Lung (tissue), 12 donors: ENCODE measurements around the gene THBD. TPM values are rescaled to one million over a fixed set of nuclear protein-coding genes. Genes with fewer than 3 reads are reported as not detected.

ENCODE experiments used
- ATAC-seq: fragments of 200-7000 bp; cut with Tn5 transposase; one replicate; pipeline ENCODE4 v1.9.1; 2020; ENCODE audit warnings: moderate number of reproducible peaks; ENCODE audit not compliant: insufficient read depth, low FRiP score
- DNase-seq, 3 donors: peaks; one replicate each; pipeline ENCODE4 v3.0.0-alpha.2; 2013 to 2017
- H3K27ac ChIP-seq, 2 donors: one replicate each; pipeline ENCODE4 v1.5.1; 2013; ENCODE audit warnings: mild to moderate bottlenecking in 2 of 2, moderate library complexity in 2 of 2, control low read depth in 1 of 2, inconsistent platforms in 1 of 2, low read depth in 1 of 2, low read length in 1 of 2
- H3K27me3 ChIP-seq, 3 donors: one replicate each; pipeline ENCODE4 v1.5.1; 2013; ENCODE audit warnings: low read length in 2 of 3; ENCODE audit not compliant: control insufficient read depth in 3 of 3, insufficient read depth in 3 of 3
- H3K36me3 ChIP-seq, 4 donors: one replicate each; pipeline ENCODE4 v1.5.1; 2013; ENCODE audit warnings: low read length in 4 of 4, mild to moderate bottlenecking in 1 of 4, moderate library complexity in 1 of 4; ENCODE audit not compliant: control insufficient read depth in 4 of 4, insufficient read depth in 4 of 4
- H3K4me1 ChIP-seq, 5 donors: one replicate each; pipeline ENCODE4 v1.5.1; 2013; ENCODE audit warnings: low read length in 5 of 5, mild to moderate bottlenecking in 2 of 5, moderate library complexity in 1 of 5; ENCODE audit not compliant: control insufficient read depth in 5 of 5, insufficient read depth in 5 of 5
- H3K4me3 ChIP-seq: one replicate; pipeline ENCODE4 v1.5.1; 2013; ENCODE audit warnings: mild to moderate bottlenecking, control low read depth, moderate library complexity
- H3K9ac ChIP-seq, 2 donors: one replicate each; pipeline ENCODE4 v1.5.1; 2013; ENCODE audit warnings: low read length in 2 of 2, control low read depth in 1 of 2; ENCODE audit not compliant: insufficient read depth in 1 of 2
- H3K9me3 ChIP-seq, 4 donors: one replicate each; pipeline ENCODE4 v1.5.1; 2013; ENCODE audit warnings: low read length in 3 of 4, mild to moderate bottlenecking in 1 of 4, moderate library complexity in 1 of 4; ENCODE audit not compliant: control insufficient read depth in 4 of 4, insufficient read depth in 3 of 4
- WGBS, 2 donors: extraction: QIAGEN DNeasy Blood & Tissue Kit; methylation state at CpG; one replicate each; pipeline ENCODE4 v1.1.7; 2013; 5-methylcytosine and 5-hydroxymethylcytosine counted together
- polyA plus RNA-seq, 2 donors: library from polyadenylated mRNA; stranded (reverse); fragments of 200-250 nt; gene quantifications; one replicate each; pipeline ENCODE4 v1.2.1, GENCODE V29; 2013
- total RNA-seq, 2 donors: library from RNA; depleted of rRNA in 1 of 2; stranded (reverse); fragments of >200 nt in 1 of 2; gene quantifications; one replicate each; pipeline ENCODE4 v1.2.1, GENCODE V29; 2014 to 2021
- TF ChIP-seq, protein P1 (sequence below): IDR thresholded peaks from 2 replicates; pipeline ENCODE4 v1.5.1; 2012; ENCODE audit warnings: mild to moderate bottlenecking; ENCODE audit errors: control extremely low read depth, extremely low read depth
- donor health status: control.
- donor health status: control.
- donor health status: Bipolar disorder and iron deficiency.
- donor health status: healthy.
- donor health status: DM: yes; HTN: yes; CAD: no.

The THBD gene
- total and polyA plus RNA-seq, 4 donors: 23.6 to 101 (median 61.4) TPM

GRCh38 chr20:23094213-23094896 is 44.9 kb upstream of the THBD start:
- ATAC-seq (no peak), DNase-seq (no peak)
- H3K4me1 ChIP-seq: peaks cover 7 to 15% (median 11%) of the 10 kb centered on the region in 5 donors
- H3K9ac ChIP-seq: no peak overlapping the region
- no peak overlapping the region for H3K4me3 ChIP-seq
- peaks cover 0 to 4% (median 0%) of the 10 kb centered on the region in 3 donors for H3K27me3 ChIP-seq
- H3K9me3 ChIP-seq: no peaks in the 10 kb centered on the region
- TF ChIP-seq, protein P1, sequence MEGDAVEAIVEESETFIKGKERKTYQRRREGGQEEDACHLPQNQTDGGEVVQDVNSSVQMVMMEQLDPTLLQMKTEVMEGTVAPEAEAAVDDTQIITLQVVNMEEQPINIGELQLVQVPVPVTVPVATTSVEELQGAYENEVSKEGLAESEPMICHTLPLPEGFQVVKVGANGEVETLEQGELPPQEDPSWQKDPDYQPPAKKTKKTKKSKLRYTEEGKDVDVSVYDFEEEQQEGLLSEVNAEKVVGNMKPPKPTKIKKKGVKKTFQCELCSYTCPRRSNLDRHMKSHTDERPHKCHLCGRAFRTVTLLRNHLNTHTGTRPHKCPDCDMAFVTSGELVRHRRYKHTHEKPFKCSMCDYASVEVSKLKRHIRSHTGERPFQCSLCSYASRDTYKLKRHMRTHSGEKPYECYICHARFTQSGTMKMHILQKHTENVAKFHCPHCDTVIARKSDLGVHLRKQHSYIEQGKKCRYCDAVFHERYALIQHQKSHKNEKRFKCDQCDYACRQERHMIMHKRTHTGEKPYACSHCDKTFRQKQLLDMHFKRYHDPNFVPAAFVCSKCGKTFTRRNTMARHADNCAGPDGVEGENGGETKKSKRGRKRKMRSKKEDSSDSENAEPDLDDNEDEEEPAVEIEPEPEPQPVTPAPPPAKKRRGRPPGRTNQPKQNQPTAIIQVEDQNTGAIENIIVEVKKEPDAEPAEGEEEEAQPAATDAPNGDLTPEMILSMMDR: no peak
- H3K27ac ChIP-seq: no peak overlapping the region
- 82 to 86% methylated on average over 13 of the region's 13 CpGs for WGBS, 2 donors
- no peaks in the 10 kb centered on the region for H3K36me3 ChIP-seq

DNA sequence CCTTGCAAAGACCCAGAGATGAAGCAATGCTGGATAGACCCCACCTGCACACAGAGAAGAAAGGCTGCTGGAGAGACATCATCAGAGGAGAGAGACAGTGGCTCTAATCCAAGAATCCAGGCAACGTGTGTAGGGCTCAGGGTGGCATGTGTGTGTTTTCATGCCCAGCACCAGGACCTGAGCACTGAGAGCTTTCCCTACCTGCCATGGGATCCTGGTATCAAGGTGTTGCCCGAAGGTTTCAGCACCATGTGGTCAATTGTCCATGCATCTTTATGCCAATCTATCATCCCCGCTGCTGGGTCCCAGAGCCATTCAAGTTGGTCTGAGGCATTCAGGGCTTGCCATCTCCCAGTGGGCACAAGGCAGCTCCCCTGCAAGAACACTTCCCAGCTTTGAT is 44.1 kb upstream of the THBD start:
- Histone ChIP-seq H3K9ac (no peak overlapping the region), H3K9me3 (no peaks in the 10 kb centered on the region), H3K36me3 (no peaks in the 10 kb centered on the region), H3K4me1 (peaks cover 7 to 15% (median 11%) of the 10 kb centered on the region in 5 donors), H3K4me3 (no peak overlapping the region), H3K27ac (no peak overlapping the region), H3K27me3 (peaks cover 0 to 4% (median 0%) of the 10 kb centered on the region in 3 donors)
- TF ChIP-seq, protein P1: no peak
- 66 to 67% methylated on average over 3 of the region's 3 CpGs for WGBS, 2 donors
- no peak for DNase-seq
- no peak for ATAC-seq

DNA sequence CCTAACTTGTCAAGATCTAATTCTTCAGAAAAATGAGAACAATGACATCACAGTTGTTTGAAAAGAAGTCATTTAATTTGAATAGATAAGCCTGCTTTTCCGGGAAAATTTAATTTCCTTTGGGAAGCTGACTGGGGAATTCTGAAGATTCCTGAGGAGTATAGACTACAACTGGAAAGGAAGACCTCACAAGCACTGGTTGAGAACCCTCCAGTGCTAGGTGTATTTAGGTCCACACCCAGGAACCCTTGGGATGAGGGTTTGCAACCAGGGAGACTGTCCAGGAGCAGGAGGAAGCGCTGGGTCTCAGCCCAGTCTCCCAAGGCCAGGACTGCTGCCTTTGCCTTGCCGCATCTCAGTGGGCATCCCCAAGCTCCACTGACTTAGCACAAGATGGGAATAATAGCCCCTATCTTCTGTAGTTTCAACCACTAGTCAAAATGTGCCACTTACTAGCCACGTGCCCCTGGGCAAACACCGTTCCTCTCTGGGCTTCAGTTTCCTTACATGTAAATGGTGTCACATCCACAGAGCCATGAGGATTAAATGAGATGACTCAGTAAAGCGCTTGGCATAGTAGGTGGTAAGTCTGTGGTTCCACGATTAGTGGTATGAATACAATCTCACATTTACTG is 43.5 kb upstream of the THBD start:
- ATAC-seq: no peak
- 88 to 89% methylated on average over 7 of the region's 7 CpGs for whole genome bisulfite sequencing, 2 donors
- DNase-seq: no peak
- H3K4me3 ChIP-seq: no peak overlapping the region
- TF ChIP-seq, protein P1: no peak
- H3K4me1 ChIP-seq: peaks cover 7 to 13% (median 11%) of the 10 kb centered on the region in 5 donors
- H3K27me3 ChIP-seq: peaks cover 0 to 4% (median 0%) of the 10 kb centered on the region in 3 donors
- H3K9ac ChIP-seq: no peak overlapping the region
- no peaks in the 10 kb centered on the region for H3K9me3 ChIP-seq
- no peaks in the 10 kb centered on the region for H3K36me3 ChIP-seq
- H3K27ac ChIP-seq: no peak overlapping the region
